Parathyroid adenoma (tissue), 2 donors: ENCODE measurements around the gene PLAAT5.

Source experiments
- H2AFZ ChIP-seq: fragments of 300-600 bp; sonication (generic); one replicate; pipeline ENCODE4 v1.7.0; 2017; ENCODE audit warnings: antibody characterized with exemption, mild to moderate bottlenecking
- H3K27ac ChIP-seq: fragments of 300-600 bp; sonication (generic); one replicate; pipeline ENCODE4 v1.7.0; 2017
- H3K27me3 ChIP-seq: fragments of 300-600 bp; sonication (generic); one replicate; pipeline ENCODE4 v1.7.0; 2017; ENCODE audit warnings: low read length; ENCODE audit not compliant: control insufficient read depth, insufficient read depth
- H3K36me3 ChIP-seq: fragments of 300-600 bp; sonication (generic); one replicate; pipeline ENCODE4 v1.7.0; 2017; ENCODE audit warnings: low read length; ENCODE audit not compliant: control insufficient read depth, insufficient read depth
- H3K4me1 ChIP-seq: fragments of 300-600 bp; sonication (generic); one replicate; pipeline ENCODE4 v1.7.0; 2017; ENCODE audit warnings: control low read depth
- H3K4me2 ChIP-seq: fragments of 300-600 bp; sonication (generic); one replicate; pipeline ENCODE4 v1.7.0; 2017; ENCODE audit warnings: low read length
- H3K4me3 ChIP-seq: fragments of 300-600 bp; sonication (generic); one replicate; pipeline ENCODE4 v1.7.0; 2017; ENCODE audit warnings: low read depth, low read length
- H3K79me2 ChIP-seq: fragments of 300-600 bp; sonication (generic); one replicate; pipeline ENCODE4 v1.7.0; 2017; ENCODE audit warnings: control low read depth
- H3K9ac ChIP-seq: fragments of 300-600 bp; sonication (generic); one replicate; pipeline ENCODE4 v1.7.0; 2017; ENCODE audit warnings: mild to moderate bottlenecking
- H3K9me3 ChIP-seq: fragments of 300-600 bp; sonication (generic); one replicate; pipeline ENCODE4 v1.7.0; 2017; ENCODE audit warnings: low read length; ENCODE audit not compliant: control insufficient read depth
- CTCF ChIP-seq: fragments of 300-600 bp; sonication (generic); IDR thresholded peaks from one replicate; pipeline ENCODE4 v1.7.0; 2017; ENCODE audit warnings: antibody characterized with exemption, mild to moderate bottlenecking
- donor health status: primary hyperparathyroidism.

PLAAT5 gene

GRCh38 chr11:63504933-63505586, 14.1 kb upstream of the PLAAT5 start:
- H3K9ac ChIP-seq, result no peak overlapping the region
- no peak overlapping the region for H2AFZ ChIP-seq
- no peak for TF ChIP-seq CTCF
- no peaks in the 10 kb centered on the region for H3K9me3 ChIP-seq
- no peak overlapping the region for H3K27ac ChIP-seq
- no peaks in the 10 kb centered on the region for H3K79me2 ChIP-seq
- H3K4me2 ChIP-seq, result no peak overlapping the region
- H3K4me1 ChIP-seq, result no peaks in the 10 kb centered on the region
- no peak overlapping the region for H3K4me3 ChIP-seq
- no peaks in the 10 kb centered on the region for H3K27me3 ChIP-seq
- no peaks in the 10 kb centered on the region for H3K36me3 ChIP-seq

- Histone ChIP-seq H3K9me3 (no peaks in the 10 kb centered on the region), H3K4me3 (no peak overlapping the region), H3K27me3 (no peaks in the 10 kb centered on the region), H3K79me2 (no peaks in the 10 kb centered on the region), H3K9ac (no peak overlapping the region), H3K4me2 (no peak overlapping the region), H3K4me1 (no peaks in the 10 kb centered on the region), H3K36me3 (no peaks in the 10 kb centered on the region), H2AFZ (no peak overlapping the region), H3K27ac (no peak overlapping the region)
- TF ChIP-seq CTCF, result no peak
These were observed 13.1 kb upstream of the PLAAT5 start for GRCh38 chr11:63504054-63504453.

- no peak overlapping the region for H3K9ac ChIP-seq
- H3K27me3 ChIP-seq, result no peaks in the 10 kb centered on the region
- no peaks in the 10 kb centered on the region for H3K4me1 ChIP-seq
- TF ChIP-seq CTCF, result no peak
- H3K79me2 ChIP-seq, result no peaks in the 10 kb centered on the region
- H3K4me2 ChIP-seq, result no peak overlapping the region
- no peak overlapping the region for H3K4me3 ChIP-seq
- no peaks in the 10 kb centered on the region for H3K9me3 ChIP-seq
- H3K27ac ChIP-seq, result no peak overlapping the region
- H3K36me3 ChIP-seq, result no peaks in the 10 kb centered on the region
- H2AFZ ChIP-seq, result no peak overlapping the region
These were observed 12.5 kb upstream of the PLAAT5 start for GRCh38 chr11:63503492-63503891.

GRCh38 chr11:63502252-63502820, 11.4 kb upstream of the PLAAT5 start:
- no peak overlapping the region for H2AFZ ChIP-seq
- no peak overlapping the region for H3K4me2 ChIP-seq
- no peak overlapping the region for H3K27ac ChIP-seq
- no peaks in the 10 kb centered on the region for H3K27me3 ChIP-seq
- H3K4me1 ChIP-seq, result no peaks in the 10 kb centered on the region
- no peak overlapping the region for H3K9ac ChIP-seq
- no peak overlapping the region for H3K4me3 ChIP-seq
- no peaks in the 10 kb centered on the region for H3K9me3 ChIP-seq
- no peaks in the 10 kb centered on the region for H3K79me2 ChIP-seq
- H3K36me3 ChIP-seq, result no peaks in the 10 kb centered on the region
- no peak for TF ChIP-seq CTCF

- H3K4me1 ChIP-seq, result no peaks in the 10 kb centered on the region
- H3K9me3 ChIP-seq, result no peaks in the 10 kb centered on the region
- no peak overlapping the region for H3K9ac ChIP-seq
- no peak overlapping the region for H3K4me3 ChIP-seq
- no peaks in the 10 kb centered on the region for H3K36me3 ChIP-seq
- no peak for TF ChIP-seq CTCF
- no peak overlapping the region for H2AFZ ChIP-seq
- H3K27me3 ChIP-seq, result no peaks in the 10 kb centered on the region
- H3K79me2 ChIP-seq, result no peaks in the 10 kb centered on the region
- H3K27ac ChIP-seq, result no peak overlapping the region
- H3K4me2 ChIP-seq, result no peak overlapping the region
These were observed 10.3 kb upstream of the PLAAT5 start for GRCh38 chr11:63501236-63501635.
